GM18861 (cell line): ENCODE data around the gene RCOR1.

Experiments
- ATAC-seq: cut with Tn5 transposase; IDR thresholded peaks from one replicate; pipeline ENCODE4 v1.9.1; 2021; ENCODE audit not compliant: unreplicated experiment

Gene RCOR1

GRCh38 chr14:102711207-102711606 lies 118.8 kb downstream of the RCOR1 start:
- ATAC-seq, result no peak

- ATAC-seq, result no peak
These were observed 119.5 kb downstream of the RCOR1 start for GRCh38 chr14:102711946-102712345.

GRCh38 chr14:102717276-102717675 lies 124.8 kb downstream of the RCOR1 start:
- ATAC-seq, result no peak

GRCh38 chr14:102722646-102723045 lies 130.2 kb downstream of the RCOR1 start:
- no peak for ATAC-seq

GRCh38 chr14:102723650-102724049 lies 131.2 kb downstream of the RCOR1 start:
- no peak for ATAC-seq

GRCh38 chr14:102726191-102726949 lies 133.9 kb downstream of the RCOR1 start:
- ATAC-seq, result no peak

GRCh38 chr14:102727336-102728095 lies 135.1 kb downstream of the RCOR1 start:
- ATAC-seq, result no peak

- no peak for ATAC-seq
These were observed 136.1 kb downstream of the RCOR1 start for GRCh38 chr14:102728501-102728900.

- no peak for ATAC-seq
These were observed 136.8 kb downstream of the RCOR1 start for GRCh38 chr14:102729268-102729667.

- ATAC-seq, result no peak
These were observed 137.4 kb downstream of the RCOR1 start for GRCh38 chr14:102729825-102730224.

GRCh38 chr14:102731101-102731870 lies 138.8 kb downstream of the RCOR1 start:
- no peak for ATAC-seq

- ATAC-seq, result no peak
These were observed 139.7 kb downstream of the RCOR1 start for GRCh38 chr14:102731871-102732800.

GRCh38 chr14:102732924-102733323 lies 140.5 kb downstream of the RCOR1 start:
- no peak for ATAC-seq

- no peak for ATAC-seq
These were observed 140.9 kb downstream of the RCOR1 start for GRCh38 chr14:102733326-102733725.

- no peak for ATAC-seq
These were observed 142.0 kb downstream of the RCOR1 start for GRCh38 chr14:102734436-102734835.

GRCh38 chr14:102736956-102737355 lies 144.5 kb downstream of the RCOR1 start:
- no peak for ATAC-seq

GRCh38 chr14:102737402-102738372 lies 145.2 kb downstream of the RCOR1 start:
- no peak for ATAC-seq

- ATAC-seq, result no peak
These were observed 146.1 kb downstream of the RCOR1 start for GRCh38 chr14:102738373-102739189.

GRCh38 chr14:102739190-102739469 lies 146.7 kb downstream of the RCOR1 start:
- ATAC-seq, result no peak
